IMR-90 (cell line): ENCODE data around the gene FHAD1. TPM values are rescaled to one million over a fixed set of nuclear protein-coding genes. Genes with fewer than 3 reads are reported as not detected.
A peak's percentile ranks its signal among the peaks of the same experiment; 100 is the strongest.

Experiments
- ATAC-seq: fragments of 200-7000 bp; cut with Tn5 transposase; 2 replicates; pipeline ENCODE4 v1.9.1; 2020; ENCODE audit warnings: low read depth, mild to moderate bottlenecking, moderate library complexity
- BruUV-seq: library from RNA; stranded (reverse); fragments of 400-500 nt; replicated peaks from 2 replicates; lab custom pipeline; 2021; lab: Mats Ljungman, UMichigan
- CTCF ChIA-PET: fragments of 300-600 bp; formaldehyde crosslinking; extraction: SDS; loops from one replicate; lab custom pipeline; 2021; ENCODE audit warnings: antibody characterized with exemption; lab: Yijun Ruan, JAX
- POLR2A ChIA-PET: fragments of 300-600 bp; sonication (Branson Sonifier 250); formaldehyde crosslinking; loops from one replicate; lab custom pipeline; 2022; ENCODE audit warnings: antibody characterized with exemption; ENCODE audit not compliant: unreplicated experiment; lab: Charles Lee
- DNase-seq: peaks from one replicate; pipeline ENCODE4 v3.0.0; 2013
- H2AFZ ChIP-seq: replicated peaks from 2 replicates; pipeline ENCODE3; 2013; ENCODE audit warnings: low read length, mild to moderate bottlenecking; ENCODE audit not compliant: poor library complexity
- H2AK5ac ChIP-seq: 2 replicates; pipeline ENCODE4 v1.6.1; 2013; ENCODE audit warnings: low read depth, low read length, inconsistent platforms
- H2AK9ac ChIP-seq: replicated peaks from 2 replicates; pipeline ENCODE3; 2013; ENCODE audit warnings: mild to moderate bottlenecking, low read depth, low read length, moderate library complexity; ENCODE audit not compliant: poor library complexity
- H2BK120ac ChIP-seq: 2 replicates; pipeline ENCODE4 v1.6.1; 2013; ENCODE audit warnings: low read depth, low read length, inconsistent platforms
- H2BK15ac ChIP-seq: 3 replicates; pipeline ENCODE4 v1.6.1; 2013; ENCODE audit warnings: low read depth, low read length, inconsistent platforms
- H2BK20ac ChIP-seq: 2 replicates; pipeline ENCODE4 v1.6.1; 2013; ENCODE audit warnings: low read depth, mild to moderate bottlenecking, inconsistent platforms, low read length, moderate library complexity
- H2BK5ac ChIP-seq: 2 replicates; pipeline ENCODE4 v1.6.1; 2013; ENCODE audit warnings: mild to moderate bottlenecking, low read depth, low read length, inconsistent platforms; ENCODE audit not compliant: poor library complexity, severe bottlenecking
- H3K14ac ChIP-seq: replicated peaks from 2 replicates; pipeline ENCODE4 v1.6.1; 2013; ENCODE audit warnings: low read depth, low read length, inconsistent platforms
- H3K18ac ChIP-seq: 2 replicates; pipeline ENCODE4 v1.6.1; 2013; ENCODE audit warnings: low read depth, low read length, control low read depth
- H3K23ac ChIP-seq: 2 replicates; pipeline ENCODE4 v1.6.1; 2013; ENCODE audit warnings: low read depth, low read length, inconsistent platforms
- H3K27ac ChIP-seq: 2 replicates; pipeline ENCODE4 v1.5.1; 2013; ENCODE audit warnings: mild to moderate bottlenecking, control low read depth, low read length; ENCODE audit not compliant: insufficient read depth
- H3K27me3 ChIP-seq: 2 replicates; pipeline ENCODE4 v1.6.1; 2013; ENCODE audit warnings: low read length; ENCODE audit not compliant: control insufficient read depth, insufficient read depth
- H3K36me3 ChIP-seq: 2 replicates; pipeline ENCODE4 v1.6.1; 2013; ENCODE audit warnings: low read length, mixed read lengths; ENCODE audit not compliant: control insufficient read depth, insufficient read depth
- H3K4ac ChIP-seq: 2 replicates; pipeline ENCODE4 v1.6.1; 2013; ENCODE audit warnings: low read depth, low read length, inconsistent platforms
- H3K4me1 ChIP-seq: 2 replicates; pipeline ENCODE4 v1.6.1; 2013; ENCODE audit warnings: low read length, mixed read lengths; ENCODE audit not compliant: control insufficient read depth, insufficient read depth
- H3K4me2 ChIP-seq: 2 replicates; pipeline ENCODE4 v1.6.1; 2013; ENCODE audit warnings: low read depth, mild to moderate bottlenecking, control low read depth, low read length, moderate library complexity
- H3K4me3 ChIP-seq: 2 replicates; pipeline ENCODE4 v1.5.1; 2013; ENCODE audit warnings: low read depth, mild to moderate bottlenecking, control low read depth, low read length, moderate library complexity; ENCODE audit not compliant: insufficient read depth
- H3K56ac ChIP-seq: 2 replicates; pipeline ENCODE4 v1.6.1; 2013; ENCODE audit warnings: low read length, inconsistent platforms; ENCODE audit not compliant: insufficient read depth; ENCODE audit errors: extremely low read depth
- H3K79me1 ChIP-seq, 2 experiments: 2 replicates each; pipeline ENCODE4 v1.6.1; 2013; ENCODE audit warnings: low read length in 2 of 2, inconsistent platforms in 1 of 2, low read depth in 1 of 2
- H3K9ac ChIP-seq: 2 replicates; pipeline ENCODE4 v1.6.1; 2013; ENCODE audit warnings: low read depth, low read length, control low read depth
- H3K9me1 ChIP-seq: 2 replicates; pipeline ENCODE4 v1.6.1; 2013; ENCODE audit warnings: low read length, inconsistent platforms; ENCODE audit not compliant: insufficient read depth
- H3K9me3 ChIP-seq: 2 replicates; pipeline ENCODE4 v1.6.1; 2013; ENCODE audit warnings: low read length; ENCODE audit not compliant: control insufficient read depth, insufficient read depth
- H4K20me1 ChIP-seq: 2 replicates; pipeline ENCODE4 v1.6.1; 2013; ENCODE audit warnings: low read length, inconsistent platforms; ENCODE audit not compliant: insufficient read depth
- H4K5ac ChIP-seq: 2 replicates; pipeline ENCODE4 v1.6.1; 2013; ENCODE audit warnings: mild to moderate bottlenecking, low read depth, low read length, control low read depth
- H4K8ac ChIP-seq, 2 experiments: 2 replicates each; pipeline ENCODE4 v1.6.1; 2013; ENCODE audit warnings: low read depth in 2 of 2, low read length in 2 of 2, control low read depth in 1 of 2, inconsistent platforms in 1 of 2
- H4K91ac ChIP-seq: 2 replicates; pipeline ENCODE4 v1.6.1; 2013; ENCODE audit warnings: low read depth, low read length, inconsistent platforms; ENCODE audit not compliant: insufficient read depth
- MAFK ChIP-seq: IDR thresholded peaks from 2 replicates; pipeline ENCODE4 v1.6.1; 2012; ENCODE audit warnings: low read depth, low read length, improper control_type of control experiment
- WGBS, 2 experiments: methylation state at CpG; one replicate each; pipeline versions ENCODE4 v1.1.5 to v1.1.7; 2013; ENCODE audit warnings: missing lambda C conversion rate in 2 of 2; ENCODE audit not compliant: insufficient read length in 1 of 2; ENCODE audit errors: extremely low coverage in 2 of 2; 5-methylcytosine and 5-hydroxymethylcytosine counted together
- dilution Hi-C: fragments of 300-500 bp; cut with HindIII; formaldehyde crosslinking; loops from one replicate; pipeline ENCODE4 v1.14.3; 2018; ENCODE audit warnings: low sequenced_read_pairs; ENCODE audit not compliant: unreplicated experiment
- in situ Hi-C: fragments of 300-500 bp; cut with MboI; formaldehyde crosslinking; loops from 3 replicates; pipeline ENCODE4 v1.14.3; 2019; ENCODE audit warnings: low sequenced_read_pairs, inconsistent platforms, mixed read lengths
- intact Hi-C: fragments of 100-400 bp; cut with micrococcal nuclease; formaldehyde crosslinking; loops from 2 replicates; pipeline ENCODE4 v1.10.0; 2022
- polyA plus RNA-seq, 3 experiments: library from polyadenylated mRNA; depleted of rRNA; stranded (reverse); fragments of >200 nt; gene quantifications; 2 replicates each; pipeline ENCODE4 v1.2.3, GENCODE V29; 2012; ENCODE audit warnings: low replicate concordance in 1 of 3
- total RNA-seq: library from RNA; depleted of rRNA; stranded (reverse); fragments of >200 nt; gene quantifications from 2 replicates; pipeline ENCODE4 v1.2.3, GENCODE V29; 2012

The FHAD1 gene
- total and polyA plus RNA-seq, 2 of the 4 experiments (the other 2 are of a cell fraction) = not detected

GRCh38 chr1:15350151-15350550 lies 103.1 kb downstream of the FHAD1 start:
- Histone ChIP-seq H3K23ac (no peak overlapping the region), H3K27ac (no peak overlapping the region), H3K9ac (no peak overlapping the region), H2AFZ (no peak overlapping the region), H4K91ac (no peak overlapping the region), H3K18ac (no peak overlapping the region), H2BK20ac (no peak overlapping the region), H2BK15ac (no peak overlapping the region), H3K4me1 (peaks cover 7% of the 10 kb centered on the region), H2BK5ac (no peak overlapping the region), H3K36me3 (no peaks in the 10 kb centered on the region), H4K20me1 (no peaks in the 10 kb centered on the region), H3K9me1 (peaks cover 12% of the 10 kb centered on the region), H3K4me3 (no peak overlapping the region), H3K14ac (no peak overlapping the region), H2AK5ac (peak overlapping the region; percentile 18; the same call in 1 of the 2 replicates), H3K79me1 (no peaks in the 10 kb centered on the region), H3K4me2 (no peak overlapping the region), H3K27me3 (no peaks in the 10 kb centered on the region), H3K56ac (no peak overlapping the region), H3K9me3 (no peaks in the 10 kb centered on the region), H4K8ac (no peak overlapping the region), H3K4ac (no peak overlapping the region; the same call in 1 of the 2 replicates), H4K5ac (no peak overlapping the region), H2BK120ac (no peak overlapping the region), H2AK9ac (peak overlapping the region; percentile 15)
- in situ Hi-C loops = no loop called here
- ATAC-seq (no peak), DNase-seq (no peak)
- WGBS, 2 experiments = 88% methylated on average over 5 of the region's 10 CpGs; no CpG with 5 or more reads in 1 of the 2 experiments
- BruUV-seq = no TSS peak
- CTCF ChIA-PET = no interaction called here
- intact Hi-C loops = no loop called here
- dilution Hi-C loops = no loop called here
- TF ChIP-seq MAFK = no peak
- POLR2A ChIA-PET = no interaction called here
